22Rv1 (cell line): Measurements from ENCODE around the gene CFAP126.
"Not testable (repeated sequence)": the region's sequence is repeated elsewhere in the genome, so short reads cannot be mapped to it uniquely, and the experiment has no call there.

ENCODE experiments used
- ZFX ChIP-seq: fragments of 450-650 bp; IDR thresholded peaks from 2 replicates; pipeline ENCODE4 v1.6.1; 2017; ENCODE audit warnings: antibody characterized with exemption, borderline replicate concordance
- TF ChIP-seq, protein P1 (sequence below): fragments of 450-650 bp; IDR thresholded peaks from 2 replicates; pipeline ENCODE4 v1.5.1; 2017; ENCODE audit warnings: mild to moderate bottlenecking

DNA sequence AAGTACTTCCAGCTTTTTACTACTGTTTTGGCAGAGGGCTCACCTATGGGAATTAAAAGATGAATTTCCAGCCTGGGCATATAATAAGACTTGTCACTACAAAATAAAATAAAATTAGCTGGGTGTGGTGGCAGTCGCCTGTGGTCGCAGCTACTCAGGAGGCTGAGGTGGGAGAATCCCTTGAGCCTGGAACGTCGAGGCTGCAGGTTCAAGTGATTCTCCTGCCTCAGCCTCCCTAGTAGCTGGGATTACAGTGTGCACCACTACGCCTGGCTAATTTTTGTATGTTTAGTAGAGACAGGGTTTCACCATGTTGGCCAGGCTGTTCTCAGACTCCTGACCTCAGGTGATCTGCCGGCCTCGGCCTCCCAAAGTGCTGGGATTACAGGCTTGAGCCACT is 23.5 kb upstream of the CFAP126 start:
- TF ChIP-seq, protein P1, sequence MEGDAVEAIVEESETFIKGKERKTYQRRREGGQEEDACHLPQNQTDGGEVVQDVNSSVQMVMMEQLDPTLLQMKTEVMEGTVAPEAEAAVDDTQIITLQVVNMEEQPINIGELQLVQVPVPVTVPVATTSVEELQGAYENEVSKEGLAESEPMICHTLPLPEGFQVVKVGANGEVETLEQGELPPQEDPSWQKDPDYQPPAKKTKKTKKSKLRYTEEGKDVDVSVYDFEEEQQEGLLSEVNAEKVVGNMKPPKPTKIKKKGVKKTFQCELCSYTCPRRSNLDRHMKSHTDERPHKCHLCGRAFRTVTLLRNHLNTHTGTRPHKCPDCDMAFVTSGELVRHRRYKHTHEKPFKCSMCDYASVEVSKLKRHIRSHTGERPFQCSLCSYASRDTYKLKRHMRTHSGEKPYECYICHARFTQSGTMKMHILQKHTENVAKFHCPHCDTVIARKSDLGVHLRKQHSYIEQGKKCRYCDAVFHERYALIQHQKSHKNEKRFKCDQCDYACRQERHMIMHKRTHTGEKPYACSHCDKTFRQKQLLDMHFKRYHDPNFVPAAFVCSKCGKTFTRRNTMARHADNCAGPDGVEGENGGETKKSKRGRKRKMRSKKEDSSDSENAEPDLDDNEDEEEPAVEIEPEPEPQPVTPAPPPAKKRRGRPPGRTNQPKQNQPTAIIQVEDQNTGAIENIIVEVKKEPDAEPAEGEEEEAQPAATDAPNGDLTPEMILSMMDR, result not testable (repeated sequence)
- not testable (repeated sequence) for TF ChIP-seq ZFX
